Measurements from ENCODE around the gene FOXP2.

FOXP2 gene

GRCh38 chr7:114631249-114631822 lies 216.7 kb downstream of the FOXP2 start:
- Mint-ChIP-seq H3K4me3 (no peak overlapping the region), H3K9me3 (no peaks in the 10 kb centered on the region), H3K4me1 (no peaks in the 10 kb centered on the region), H3K36me3 (no peaks in the 10 kb centered on the region), H3K27ac (no peak overlapping the region)
- no peak for DNase-seq (ENCODE audit: low spot score in 2 of 2)
- ATAC-seq: no peak

GRCh38 chr7:114639451-114639850 lies 224.8 kb downstream of the FOXP2 start:
- no peak overlapping the region for H3K4me3 Mint-ChIP-seq
- H3K9me3 Mint-ChIP-seq: no peaks in the 10 kb centered on the region
- H3K36me3 Mint-ChIP-seq: no peaks in the 10 kb centered on the region
- H3K27ac Mint-ChIP-seq: no peak overlapping the region
- H3K4me1 Mint-ChIP-seq: no peaks in the 10 kb centered on the region
- DNase-seq (ENCODE audit: low spot score in 2 of 2) (no peak), ATAC-seq (no peak)

- Mint-ChIP-seq H3K36me3 (no peaks in the 10 kb centered on the region), H3K27ac (no peak overlapping the region), H3K9me3 (no peaks in the 10 kb centered on the region), H3K4me3 (no peak overlapping the region), H3K4me1 (no peaks in the 10 kb centered on the region)
- no peak for ATAC-seq
- no peak for DNase-seq (ENCODE audit: low spot score in 2 of 2)
These were observed 229.8 kb downstream of the FOXP2 start for GRCh38 chr7:114644455-114644854.

- Mint-ChIP-seq H3K27ac (no peak overlapping the region), H3K36me3 (no peaks in the 10 kb centered on the region), H3K9me3 (no peaks in the 10 kb centered on the region), H3K4me3 (no peak overlapping the region), H3K4me1 (no peaks in the 10 kb centered on the region)
- ATAC-seq (no peak), DNase-seq (ENCODE audit: low spot score in 2 of 2) (no peak)
These were observed 230.8 kb downstream of the FOXP2 start for GRCh38 chr7:114645451-114645850.

- Mint-ChIP-seq H3K36me3 (no peaks in the 10 kb centered on the region), H3K4me1 (no peaks in the 10 kb centered on the region), H3K9me3 (no peaks in the 10 kb centered on the region), H3K27ac (no peak overlapping the region), H3K4me3 (no peak overlapping the region)
- ATAC-seq (no peak), DNase-seq (ENCODE audit: low spot score in 2 of 2) (no peak)
These were observed 232.9 kb downstream of the FOXP2 start for GRCh38 chr7:114647518-114647917.

- no peaks in the 10 kb centered on the region for H3K9me3 Mint-ChIP-seq
- H3K27ac Mint-ChIP-seq: no peak overlapping the region
- H3K4me1 Mint-ChIP-seq: no peaks in the 10 kb centered on the region
- DNase-seq (ENCODE audit: low spot score in 2 of 2) (no peak), ATAC-seq (no peak)
- H3K36me3 Mint-ChIP-seq: no peaks in the 10 kb centered on the region
- H3K4me3 Mint-ChIP-seq: no peak overlapping the region
These were observed 233.5 kb downstream of the FOXP2 start for GRCh38 chr7:114648117-114648516.

GRCh38 chr7:114648680-114649079 lies 234.1 kb downstream of the FOXP2 start:
- Mint-ChIP-seq H3K9me3 (no peaks in the 10 kb centered on the region), H3K27ac (no peak overlapping the region), H3K36me3 (no peaks in the 10 kb centered on the region), H3K4me1 (no peaks in the 10 kb centered on the region), H3K4me3 (no peak overlapping the region)
- ATAC-seq (no peak), DNase-seq (ENCODE audit: low spot score in 2 of 2) (no peak)

- H3K9me3 Mint-ChIP-seq: no peaks in the 10 kb centered on the region
- DNase-seq (ENCODE audit: low spot score in 2 of 2): no peak
- no peaks in the 10 kb centered on the region for H3K4me1 Mint-ChIP-seq
- no peak for ATAC-seq
- H3K27ac Mint-ChIP-seq: no peak overlapping the region
- H3K36me3 Mint-ChIP-seq: no peaks in the 10 kb centered on the region
- no peak overlapping the region for H3K4me3 Mint-ChIP-seq
These were observed 235.1 kb downstream of the FOXP2 start for GRCh38 chr7:114649689-114650088.

GRCh38 chr7:114650491-114650890 lies 235.9 kb downstream of the FOXP2 start:
- Mint-ChIP-seq H3K9me3 (no peaks in the 10 kb centered on the region), H3K27ac (no peak overlapping the region), H3K4me1 (no peaks in the 10 kb centered on the region), H3K36me3 (no peaks in the 10 kb centered on the region), H3K4me3 (no peak overlapping the region)
- DNase-seq (ENCODE audit: low spot score in 2 of 2) (no peak), ATAC-seq (no peak)

GRCh38 chr7:114652041-114652440 lies 237.4 kb downstream of the FOXP2 start:
- no peaks in the 10 kb centered on the region for H3K36me3 Mint-ChIP-seq

GRCh38 chr7:114653364-114654088 lies 238.9 kb downstream of the FOXP2 start:
- no peaks in the 10 kb centered on the region for H3K9me3 Mint-ChIP-seq
- DNase-seq (ENCODE audit: low spot score in 2 of 2): no peak

More at GRCh38 chr7:114652041-114652440, 237.4 kb downstream of the FOXP2 start:
- H3K4me3 Mint-ChIP-seq: no peak overlapping the region
- H3K4me1 Mint-ChIP-seq: no peaks in the 10 kb centered on the region
- DNase-seq (ENCODE audit: low spot score in 2 of 2): no peak
- H3K9me3 Mint-ChIP-seq: no peaks in the 10 kb centered on the region
- no peak for ATAC-seq
- no peak overlapping the region for H3K27ac Mint-ChIP-seq

GRCh38 chr7:114656466-114656865 lies 241.9 kb downstream of the FOXP2 start:
- ATAC-seq: no peak
- Mint-ChIP-seq H3K36me3 (no peaks in the 10 kb centered on the region), H3K27ac (no peak overlapping the region), H3K4me3 (no peak overlapping the region), H3K4me1 (no peaks in the 10 kb centered on the region), H3K9me3 (no peaks in the 10 kb centered on the region)
- DNase-seq (ENCODE audit: low spot score in 2 of 2): no peak

More at GRCh38 chr7:114653364-114654088, 238.9 kb downstream of the FOXP2 start:
- H3K4me3 Mint-ChIP-seq: no peak overlapping the region
- no peak for ATAC-seq
- no peak overlapping the region for H3K27ac Mint-ChIP-seq
- H3K36me3 Mint-ChIP-seq: no peaks in the 10 kb centered on the region
- no peaks in the 10 kb centered on the region for H3K4me1 Mint-ChIP-seq

GRCh38 chr7:114657279-114657678 lies 242.7 kb downstream of the FOXP2 start:
- Mint-ChIP-seq H3K9me3 (no peaks in the 10 kb centered on the region), H3K4me1 (no peaks in the 10 kb centered on the region), H3K36me3 (no peaks in the 10 kb centered on the region), H3K27ac (no peak overlapping the region), H3K4me3 (no peak overlapping the region)
- ATAC-seq (no peak), DNase-seq (ENCODE audit: low spot score in 2 of 2) (no peak)

- DNase-seq (ENCODE audit: low spot score in 2 of 2): no peak
- Mint-ChIP-seq H3K9me3 (no peaks in the 10 kb centered on the region), H3K4me3 (no peak overlapping the region), H3K27ac (no peak overlapping the region), H3K4me1 (no peaks in the 10 kb centered on the region), H3K36me3 (no peaks in the 10 kb centered on the region)
- ATAC-seq: no peak
These were observed 243.6 kb downstream of the FOXP2 start for GRCh38 chr7:114658216-114658615.

- no peaks in the 10 kb centered on the region for H3K4me1 Mint-ChIP-seq
- DNase-seq (ENCODE audit: low spot score in 2 of 2): no peak
- H3K4me3 Mint-ChIP-seq: no peak overlapping the region
- H3K27ac Mint-ChIP-seq: no peak overlapping the region
- no peak for ATAC-seq
- no peaks in the 10 kb centered on the region for H3K36me3 Mint-ChIP-seq
- no peaks in the 10 kb centered on the region for H3K9me3 Mint-ChIP-seq
These were observed 245.0 kb downstream of the FOXP2 start for GRCh38 chr7:114659409-114660125.

GRCh38 chr7:114660126-114660486 lies 245.5 kb downstream of the FOXP2 start:
- Mint-ChIP-seq H3K9me3 (no peaks in the 10 kb centered on the region), H3K36me3 (no peaks in the 10 kb centered on the region), H3K4me3 (no peak overlapping the region), H3K27ac (no peak overlapping the region), H3K4me1 (no peaks in the 10 kb centered on the region)
- DNase-seq (ENCODE audit: low spot score in 2 of 2): no peak
- no peak for ATAC-seq

Data from stimulated activated effector memory CD8-positive, alpha-beta T cell treated with anti-CD3 and anti-CD28 coated beads, Interleukin-12 subunit alpha, Interleukin-12 subunit beta, amount 100 ng/mL, for 72 hours (primary cell).